GM23338 (cell line): ENCODE data around the gene TGFBR3. TPM values are rescaled to one million over a fixed set of nuclear protein-coding genes. Genes with fewer than 3 reads are reported as not detected.
A peak's percentile ranks its signal among the peaks of the same experiment; 100 is the strongest.

ENCODE experiments used
- ATAC-seq: fragments of 200-7000 bp; cut with Tn5 transposase; 3 replicates; pipeline ENCODE4 v1.9.1; 2020
- DNase-seq: peaks from one replicate; pipeline ENCODE4 v3.0.0-alpha.2; 2015; ENCODE audit warnings: low spot score
- H2AFZ ChIP-seq: fragments of 200-600 bp; sonication (generic); 2 replicates; pipeline ENCODE4 v1.8.0; 2016; ENCODE audit warnings: antibody characterized with exemption, mild to moderate bottlenecking, moderate library complexity
- H3F3A ChIP-seq: fragments of 200-600 bp; sonication (generic); replicated peaks from 2 replicates; pipeline ENCODE4 v1.8.0; 2017; ENCODE audit warnings: antibody characterized with exemption, mixed run types, low read depth
- H3K27ac ChIP-seq: fragments of 200-600 bp; sonication (generic); 2 replicates; pipeline ENCODE4 v1.6.1; 2016; ENCODE audit warnings: low read depth
- H3K27me3 ChIP-seq: fragments of 200-600 bp; sonication (generic); 2 replicates; pipeline ENCODE4 v1.8.0; 2016; ENCODE audit warnings: mild to moderate bottlenecking, mixed run types, moderate library complexity; ENCODE audit not compliant: insufficient read depth
- H3K36me3 ChIP-seq: fragments of 200-600 bp; sonication (generic); 2 replicates; pipeline ENCODE4 v1.8.0; 2016; ENCODE audit warnings: mild to moderate bottlenecking; ENCODE audit not compliant: insufficient read depth
- H3K4me1 ChIP-seq: fragments of 200-600 bp; sonication (generic); 2 replicates; pipeline ENCODE4 v1.8.0; 2016; ENCODE audit warnings: mild to moderate bottlenecking, moderate library complexity; ENCODE audit not compliant: insufficient read depth
- H3K4me2 ChIP-seq: fragments of 200-600 bp; sonication (generic); 2 replicates; pipeline ENCODE4 v1.7.1; 2017; ENCODE audit warnings: mixed run types
- H3K4me3 ChIP-seq: fragments of 200-600 bp; sonication (generic); 2 replicates; pipeline ENCODE4 v1.6.1; 2016; ENCODE audit warnings: mixed run types
- H3K79me2 ChIP-seq: fragments of 200-600 bp; sonication (generic); replicated peaks from 2 replicates; pipeline ENCODE4 v1.8.0; 2017; ENCODE audit warnings: mild to moderate bottlenecking; ENCODE audit not compliant: insufficient read depth
- H3K9me2 ChIP-seq: fragments of 200-600 bp; sonication (generic); 2 replicates; pipeline ENCODE4 v1.8.0; 2017; ENCODE audit not compliant: insufficient read depth
- H4K20me1 ChIP-seq: fragments of 200-600 bp; sonication (generic); replicated peaks from 2 replicates; pipeline ENCODE4 v1.8.0; 2017; ENCODE audit warnings: mild to moderate bottlenecking; ENCODE audit not compliant: insufficient read depth
- H3K27ac Mint-ChIP-seq: 2 replicates; pipeline ENCODE4 v1.8.0; 2020; ENCODE audit warnings: inconsistent platforms, mild to moderate bottlenecking, moderate library complexity, mixed read lengths
- H3K27me3 Mint-ChIP-seq: 3 replicates; pipeline ENCODE4 v1.8.0; 2022; ENCODE audit warnings: low read depth, mild to moderate bottlenecking, moderate library complexity, mixed read lengths, inconsistent platforms; ENCODE audit not compliant: insufficient read depth, poor library complexity
- H3K36me3 Mint-ChIP-seq: 3 replicates; pipeline ENCODE4 v1.8.0; 2021; ENCODE audit warnings: low read depth, mild to moderate bottlenecking, inconsistent platforms, moderate library complexity, mixed read lengths
- H3K4me1 Mint-ChIP-seq: 3 replicates; pipeline ENCODE4 v1.8.0; 2020; ENCODE audit warnings: mild to moderate bottlenecking, inconsistent platforms, mixed read lengths
- H3K4me3 Mint-ChIP-seq: 3 replicates; pipeline ENCODE4 v1.8.0; 2021; ENCODE audit warnings: moderate library complexity, mild to moderate bottlenecking, inconsistent platforms, mixed read lengths
- H3K9me3 Mint-ChIP-seq: 3 replicates; pipeline ENCODE4 v1.8.0; 2020; ENCODE audit warnings: moderate library complexity, mild to moderate bottlenecking, inconsistent platforms, mixed read lengths
- CREB1 ChIP-seq: fragments of 250-450 bp; sonication (Bioruptor Pico); IDR thresholded peaks from 2 replicates; pipeline ENCODE4 v1.5.0; 2020; ENCODE audit warnings: low read depth, mild to moderate bottlenecking, moderate library complexity
- EZH2 ChIP-seq: fragments of 200-600 bp; sonication (generic); IDR thresholded peaks from one replicate; pipeline ENCODE4 v1.8.0; 2017; ENCODE audit warnings: antibody characterized with exemption, mild to moderate bottlenecking, low read depth; ENCODE audit not compliant: unreplicated experiment
- EZH2phosphoT487 ChIP-seq: fragments of 200-600 bp; sonication (generic); IDR thresholded peaks from one replicate; pipeline ENCODE4 v1.8.1; 2018; ENCODE audit warnings: antibody characterized with exemption; ENCODE audit not compliant: unreplicated experiment
- JUNB ChIP-seq: IDR thresholded peaks from one replicate; pipeline ENCODE4 v1.6.1; 2016; ENCODE audit warnings: antibody characterized with exemption; ENCODE audit not compliant: unreplicated experiment
- NANOG ChIP-seq: IDR thresholded peaks from 2 replicates; pipeline ENCODE4 v1.6.1; 2016; ENCODE audit warnings: antibody characterized with exemption, borderline replicate concordance
- POLR2AphosphoS5 ChIP-seq: IDR thresholded peaks from 2 replicates; pipeline ENCODE4 v1.6.1; 2016; ENCODE audit warnings: antibody characterized with exemption, low read depth
- STAT1 ChIP-seq: IDR thresholded peaks from one replicate; pipeline ENCODE4 v1.6.1; 2016; ENCODE audit warnings: antibody characterized with exemption; ENCODE audit not compliant: unreplicated experiment
- ZNF114 ChIP-seq: fragments of 250-450 bp; sonication (Bioruptor Pico); IDR thresholded peaks from 2 replicates; pipeline ENCODE4 v1.5.0; 2020; ENCODE audit warnings: mild to moderate bottlenecking, moderate library complexity
- ZNF331 ChIP-seq: fragments of 250-450 bp; sonication (Bioruptor Pico); IDR thresholded peaks from 2 replicates; pipeline ENCODE4 v1.5.0; 2020; ENCODE audit warnings: low read depth, mild to moderate bottlenecking, moderate library complexity
- polyA plus RNA-seq: library from polyadenylated mRNA; unstranded; fragments of >200 nt; fragmentation: Nextera tagmentation; extraction: Ambion mirVana; gene quantifications from 2 replicates; pipeline ENCODE4 v1.2.1, GENCODE V29; 2016
- total RNA-seq: library from RNA; depleted of rRNA; stranded (reverse); fragments of >200 nt; shearing (Covaris generic); gene quantifications from 2 replicates; pipeline ENCODE4 v1.2.3, GENCODE V29; 2014
- TF ChIP-seq, protein P1 (sequence below): IDR thresholded peaks from 2 replicates; pipeline ENCODE4 v1.6.1; 2016; ENCODE audit warnings: antibody characterized with exemption
- TF ChIP-seq, protein P2 (sequence below), 2 experiments: fragments of 200-600 bp in 1 of 2; sonication (generic) in 1 of 2; conservative IDR thresholded peaks; 2 replicates each; pipeline versions ENCODE4 v1.5.1 to v1.6.1; 2016 to 2017; ENCODE audit warnings: antibody characterized with exemption in 2 of 2, low read depth in 2 of 2, mild to moderate bottlenecking in 2 of 2, moderate library complexity in 1 of 2
- TF ChIP-seq, protein P3 (sequence below): fragments of 250-450 bp; sonication (Bioruptor Pico); IDR thresholded peaks from 2 replicates; pipeline ENCODE4 v1.5.0; 2020; ENCODE audit warnings: mild to moderate bottlenecking, moderate library complexity
- TF ChIP-seq, protein P4 (sequence below): IDR thresholded peaks from one replicate; pipeline ENCODE4 v1.6.1; 2018; ENCODE audit warnings: antibody characterized with exemption; ENCODE audit not compliant: unreplicated experiment

Gene TGFBR3
- total and polyA plus RNA-seq, 2 experiments from 2014 or later: 1.7 to 2.9 TPM

DNA sequence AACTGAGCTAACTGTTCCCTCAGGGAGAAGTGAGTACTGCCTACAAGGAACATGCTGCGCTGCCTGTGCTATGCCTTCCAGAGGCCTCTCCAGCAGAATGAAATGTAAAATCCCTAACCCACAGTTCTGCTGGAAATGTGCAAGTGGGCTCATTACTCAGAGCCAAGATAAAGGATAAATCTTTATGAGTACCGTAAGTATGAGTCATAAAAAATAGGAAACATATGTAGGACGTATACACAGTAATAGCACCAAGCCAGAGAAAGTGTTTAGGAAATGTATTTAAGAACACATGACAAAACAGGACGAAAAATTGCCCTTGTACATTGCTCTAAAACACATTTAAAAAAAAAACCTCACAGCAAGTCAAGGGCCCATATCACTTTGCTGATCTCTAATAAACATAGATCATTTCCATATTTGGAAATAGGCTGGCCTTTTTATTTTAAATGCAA lies 104.6 kb downstream of the TGFBR3 start:
- peaks cover 4% of the 10 kb centered on the region for H3K27me3 Mint-ChIP-seq
- no peaks in the 10 kb centered on the region for H3K27me3 ChIP-seq
- H4K20me1 ChIP-seq: no peaks in the 10 kb centered on the region
- 0 out of 2 replicates have a peak overlapping the region, but pooled peaks have one; percentile 25 for H3K27ac Mint-ChIP-seq
- no peaks in the 10 kb centered on the region for H3K79me2 ChIP-seq
- DNase-seq (no peak), ATAC-seq (no peak)
- H3K4me3 ChIP-seq: no peak overlapping the region
- H3K27ac ChIP-seq: no peak overlapping the region
- no peak overlapping the region for H3K4me3 Mint-ChIP-seq
- H3K4me1 Mint-ChIP-seq: peaks cover 35% of the 10 kb centered on the region
- H3K36me3 Mint-ChIP-seq: no peaks in the 10 kb centered on the region
- peaks cover 15% of the 10 kb centered on the region for H3K4me1 ChIP-seq
- peaks cover 5% of the 10 kb centered on the region; the same call in 1 of the 2 replicates for H3K9me2 ChIP-seq
- no peak overlapping the region for H2AFZ ChIP-seq
- no peaks in the 10 kb centered on the region for H3K36me3 ChIP-seq
- TF ChIP-seq, protein P1, sequence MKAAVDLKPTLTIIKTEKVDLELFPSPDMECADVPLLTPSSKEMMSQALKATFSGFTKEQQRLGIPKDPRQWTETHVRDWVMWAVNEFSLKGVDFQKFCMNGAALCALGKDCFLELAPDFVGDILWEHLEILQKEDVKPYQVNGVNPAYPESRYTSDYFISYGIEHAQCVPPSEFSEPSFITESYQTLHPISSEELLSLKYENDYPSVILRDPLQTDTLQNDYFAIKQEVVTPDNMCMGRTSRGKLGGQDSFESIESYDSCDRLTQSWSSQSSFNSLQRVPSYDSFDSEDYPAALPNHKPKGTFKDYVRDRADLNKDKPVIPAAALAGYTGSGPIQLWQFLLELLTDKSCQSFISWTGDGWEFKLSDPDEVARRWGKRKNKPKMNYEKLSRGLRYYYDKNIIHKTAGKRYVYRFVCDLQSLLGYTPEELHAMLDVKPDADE: no peak
- TF ChIP-seq, protein P2, sequence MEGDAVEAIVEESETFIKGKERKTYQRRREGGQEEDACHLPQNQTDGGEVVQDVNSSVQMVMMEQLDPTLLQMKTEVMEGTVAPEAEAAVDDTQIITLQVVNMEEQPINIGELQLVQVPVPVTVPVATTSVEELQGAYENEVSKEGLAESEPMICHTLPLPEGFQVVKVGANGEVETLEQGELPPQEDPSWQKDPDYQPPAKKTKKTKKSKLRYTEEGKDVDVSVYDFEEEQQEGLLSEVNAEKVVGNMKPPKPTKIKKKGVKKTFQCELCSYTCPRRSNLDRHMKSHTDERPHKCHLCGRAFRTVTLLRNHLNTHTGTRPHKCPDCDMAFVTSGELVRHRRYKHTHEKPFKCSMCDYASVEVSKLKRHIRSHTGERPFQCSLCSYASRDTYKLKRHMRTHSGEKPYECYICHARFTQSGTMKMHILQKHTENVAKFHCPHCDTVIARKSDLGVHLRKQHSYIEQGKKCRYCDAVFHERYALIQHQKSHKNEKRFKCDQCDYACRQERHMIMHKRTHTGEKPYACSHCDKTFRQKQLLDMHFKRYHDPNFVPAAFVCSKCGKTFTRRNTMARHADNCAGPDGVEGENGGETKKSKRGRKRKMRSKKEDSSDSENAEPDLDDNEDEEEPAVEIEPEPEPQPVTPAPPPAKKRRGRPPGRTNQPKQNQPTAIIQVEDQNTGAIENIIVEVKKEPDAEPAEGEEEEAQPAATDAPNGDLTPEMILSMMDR (conservative IDR thresholded peaks at IDR 0.05; ENCODE audit: low read depth in 2 of 2): no peak
- TF ChIP-seq EZH2phosphoT487: no peak
- TF ChIP-seq EZH2: no peak
- TF ChIP-seq, protein P3, sequence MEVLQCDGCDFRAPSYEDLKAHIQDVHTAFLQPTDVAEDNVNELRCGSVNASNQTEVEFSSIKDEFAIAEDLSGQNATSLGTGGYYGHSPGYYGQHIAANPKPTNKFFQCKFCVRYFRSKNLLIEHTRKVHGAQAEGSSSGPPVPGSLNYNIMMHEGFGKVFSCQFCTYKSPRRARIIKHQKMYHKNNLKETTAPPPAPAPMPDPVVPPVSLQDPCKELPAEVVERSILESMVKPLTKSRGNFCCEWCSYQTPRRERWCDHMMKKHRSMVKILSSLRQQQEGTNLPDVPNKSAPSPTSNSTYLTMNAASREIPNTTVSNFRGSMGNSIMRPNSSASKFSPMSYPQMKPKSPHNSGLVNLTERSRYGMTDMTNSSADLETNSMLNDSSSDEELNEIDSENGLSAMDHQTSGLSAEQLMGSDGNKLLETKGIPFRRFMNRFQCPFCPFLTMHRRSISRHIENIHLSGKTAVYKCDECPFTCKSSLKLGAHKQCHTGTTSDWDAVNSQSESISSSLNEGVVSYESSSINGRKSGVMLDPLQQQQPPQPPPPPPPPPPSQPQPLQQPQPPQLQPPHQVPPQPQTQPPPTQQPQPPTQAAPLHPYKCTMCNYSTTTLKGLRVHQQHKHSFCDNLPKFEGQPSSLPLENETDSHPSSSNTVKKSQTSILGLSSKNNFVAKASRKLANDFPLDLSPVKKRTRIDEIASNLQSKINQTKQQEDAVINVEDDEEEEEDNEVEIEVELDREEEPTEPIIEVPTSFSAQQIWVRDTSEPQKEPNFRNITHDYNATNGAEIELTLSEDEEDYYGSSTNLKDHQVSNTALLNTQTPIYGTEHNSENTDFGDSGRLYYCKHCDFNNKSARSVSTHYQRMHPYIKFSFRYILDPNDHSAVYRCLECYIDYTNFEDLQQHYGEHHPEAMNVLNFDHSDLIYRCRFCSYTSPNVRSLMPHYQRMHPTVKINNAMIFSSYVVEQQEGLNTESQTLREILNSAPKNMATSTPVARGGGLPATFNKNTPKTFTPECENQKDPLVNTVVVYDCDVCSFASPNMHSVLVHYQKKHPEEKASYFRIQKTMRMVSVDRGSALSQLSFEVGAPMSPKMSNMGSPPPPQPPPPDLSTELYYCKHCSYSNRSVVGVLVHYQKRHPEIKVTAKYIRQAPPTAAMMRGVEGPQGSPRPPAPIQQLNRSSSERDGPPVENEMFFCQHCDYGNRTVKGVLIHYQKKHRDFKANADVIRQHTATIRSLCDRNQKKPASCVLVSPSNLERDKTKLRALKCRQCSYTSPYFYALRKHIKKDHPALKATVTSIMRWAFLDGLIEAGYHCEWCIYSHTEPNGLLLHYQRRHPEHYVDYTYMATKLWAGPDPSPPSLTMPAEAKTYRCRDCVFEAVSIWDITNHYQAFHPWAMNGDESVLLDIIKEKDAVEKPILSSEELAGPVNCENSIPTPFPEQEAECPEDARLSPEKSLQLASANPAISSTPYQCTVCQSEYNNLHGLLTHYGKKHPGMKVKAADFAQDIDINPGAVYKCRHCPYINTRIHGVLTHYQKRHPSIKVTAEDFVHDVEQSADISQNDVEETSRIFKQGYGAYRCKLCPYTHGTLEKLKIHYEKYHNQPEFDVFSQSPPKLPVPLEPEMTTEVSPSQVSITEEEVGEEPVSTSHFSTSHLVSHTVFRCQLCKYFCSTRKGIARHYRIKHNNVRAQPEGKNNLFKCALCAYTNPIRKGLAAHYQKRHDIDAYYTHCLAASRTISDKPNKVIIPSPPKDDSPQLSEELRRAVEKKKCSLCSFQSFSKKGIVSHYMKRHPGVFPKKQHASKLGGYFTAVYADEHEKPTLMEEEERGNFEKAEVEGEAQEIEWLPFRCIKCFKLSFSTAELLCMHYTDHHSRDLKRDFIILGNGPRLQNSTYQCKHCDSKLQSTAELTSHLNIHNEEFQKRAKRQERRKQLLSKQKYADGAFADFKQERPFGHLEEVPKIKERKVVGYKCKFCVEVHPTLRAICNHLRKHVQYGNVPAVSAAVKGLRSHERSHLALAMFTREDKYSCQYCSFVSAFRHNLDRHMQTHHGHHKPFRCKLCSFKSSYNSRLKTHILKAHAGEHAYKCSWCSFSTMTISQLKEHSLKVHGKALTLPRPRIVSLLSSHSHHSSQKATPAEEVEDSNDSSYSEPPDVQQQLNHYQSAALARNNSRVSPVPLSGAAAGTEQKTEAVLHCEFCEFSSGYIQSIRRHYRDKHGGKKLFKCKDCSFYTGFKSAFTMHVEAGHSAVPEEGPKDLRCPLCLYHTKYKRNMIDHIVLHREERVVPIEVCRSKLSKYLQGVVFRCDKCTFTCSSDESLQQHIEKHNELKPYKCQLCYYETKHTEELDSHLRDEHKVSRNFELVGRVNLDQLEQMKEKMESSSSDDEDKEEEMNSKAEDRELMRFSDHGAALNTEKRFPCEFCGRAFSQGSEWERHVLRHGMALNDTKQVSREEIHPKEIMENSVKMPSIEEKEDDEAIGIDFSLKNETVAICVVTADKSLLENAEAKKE (CRISPR knock-in tag): no peak
- TF ChIP-seq POLR2AphosphoS5: no peak
- TF ChIP-seq STAT1: no peak
- no peak for TF ChIP-seq ZNF114
- TF ChIP-seq CREB1 (CRISPR knock-in tag): no peak
- TF ChIP-seq JUNB: no peak
- TF ChIP-seq, protein P4, sequence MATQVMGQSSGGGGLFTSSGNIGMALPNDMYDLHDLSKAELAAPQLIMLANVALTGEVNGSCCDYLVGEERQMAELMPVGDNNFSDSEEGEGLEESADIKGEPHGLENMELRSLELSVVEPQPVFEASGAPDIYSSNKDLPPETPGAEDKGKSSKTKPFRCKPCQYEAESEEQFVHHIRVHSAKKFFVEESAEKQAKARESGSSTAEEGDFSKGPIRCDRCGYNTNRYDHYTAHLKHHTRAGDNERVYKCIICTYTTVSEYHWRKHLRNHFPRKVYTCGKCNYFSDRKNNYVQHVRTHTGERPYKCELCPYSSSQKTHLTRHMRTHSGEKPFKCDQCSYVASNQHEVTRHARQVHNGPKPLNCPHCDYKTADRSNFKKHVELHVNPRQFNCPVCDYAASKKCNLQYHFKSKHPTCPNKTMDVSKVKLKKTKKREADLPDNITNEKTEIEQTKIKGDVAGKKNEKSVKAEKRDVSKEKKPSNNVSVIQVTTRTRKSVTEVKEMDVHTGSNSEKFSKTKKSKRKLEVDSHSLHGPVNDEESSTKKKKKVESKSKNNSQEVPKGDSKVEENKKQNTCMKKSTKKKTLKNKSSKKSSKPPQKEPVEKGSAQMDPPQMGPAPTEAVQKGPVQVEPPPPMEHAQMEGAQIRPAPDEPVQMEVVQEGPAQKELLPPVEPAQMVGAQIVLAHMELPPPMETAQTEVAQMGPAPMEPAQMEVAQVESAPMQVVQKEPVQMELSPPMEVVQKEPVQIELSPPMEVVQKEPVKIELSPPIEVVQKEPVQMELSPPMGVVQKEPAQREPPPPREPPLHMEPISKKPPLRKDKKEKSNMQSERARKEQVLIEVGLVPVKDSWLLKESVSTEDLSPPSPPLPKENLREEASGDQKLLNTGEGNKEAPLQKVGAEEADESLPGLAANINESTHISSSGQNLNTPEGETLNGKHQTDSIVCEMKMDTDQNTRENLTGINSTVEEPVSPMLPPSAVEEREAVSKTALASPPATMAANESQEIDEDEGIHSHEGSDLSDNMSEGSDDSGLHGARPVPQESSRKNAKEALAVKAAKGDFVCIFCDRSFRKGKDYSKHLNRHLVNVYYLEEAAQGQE: no peak
- no peak for TF ChIP-seq ZNF331 (CRISPR knock-in tag)
- no peak for TF ChIP-seq NANOG
- no peak overlapping the region for H3K4me2 ChIP-seq
- no peaks in the 10 kb centered on the region for H3F3A ChIP-seq
- no peaks in the 10 kb centered on the region for H3K9me3 Mint-ChIP-seq
